Keratinocyte (primary cell): ENCODE results near the gene MRPL53.

Experiments used
- EZH2 ChIP-seq: IDR thresholded peaks from one replicate; pipeline ENCODE4 v1.6.1; 2012; ENCODE audit warnings: inconsistent platforms, mild to moderate bottlenecking, low read length, moderate library complexity
- TF ChIP-seq, protein P1 (sequence below), 3 experiments: IDR thresholded peaks in 1 of 3; conservative IDR thresholded peaks in 1 of 3; optimal IDR thresholded peaks in 1 of 3; 2 replicates in 2 of 3; 3 replicates in 1 of 3; pipeline versions ENCODE3 to v1.5.1; 2011; ENCODE audit warnings: low read length in 3 of 3, mild to moderate bottlenecking in 3 of 3, moderate library complexity in 2 of 3, control low read depth in 1 of 3, inconsistent platforms in 1 of 3; ENCODE audit not compliant: insufficient read depth in 2 of 3; ENCODE audit errors: extremely low read depth in 1 of 3

GRCh38 chr2:74439803-74440377, 32.6 kb downstream of the MRPL53 start:
- TF ChIP-seq, protein P1, sequence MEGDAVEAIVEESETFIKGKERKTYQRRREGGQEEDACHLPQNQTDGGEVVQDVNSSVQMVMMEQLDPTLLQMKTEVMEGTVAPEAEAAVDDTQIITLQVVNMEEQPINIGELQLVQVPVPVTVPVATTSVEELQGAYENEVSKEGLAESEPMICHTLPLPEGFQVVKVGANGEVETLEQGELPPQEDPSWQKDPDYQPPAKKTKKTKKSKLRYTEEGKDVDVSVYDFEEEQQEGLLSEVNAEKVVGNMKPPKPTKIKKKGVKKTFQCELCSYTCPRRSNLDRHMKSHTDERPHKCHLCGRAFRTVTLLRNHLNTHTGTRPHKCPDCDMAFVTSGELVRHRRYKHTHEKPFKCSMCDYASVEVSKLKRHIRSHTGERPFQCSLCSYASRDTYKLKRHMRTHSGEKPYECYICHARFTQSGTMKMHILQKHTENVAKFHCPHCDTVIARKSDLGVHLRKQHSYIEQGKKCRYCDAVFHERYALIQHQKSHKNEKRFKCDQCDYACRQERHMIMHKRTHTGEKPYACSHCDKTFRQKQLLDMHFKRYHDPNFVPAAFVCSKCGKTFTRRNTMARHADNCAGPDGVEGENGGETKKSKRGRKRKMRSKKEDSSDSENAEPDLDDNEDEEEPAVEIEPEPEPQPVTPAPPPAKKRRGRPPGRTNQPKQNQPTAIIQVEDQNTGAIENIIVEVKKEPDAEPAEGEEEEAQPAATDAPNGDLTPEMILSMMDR (optimal IDR thresholded peaks at IDR 0.05 in 1 of 3, IDR thresholded peaks at IDR 0.05 in 1 of 3, conservative IDR thresholded peaks at IDR 0.05 in 1 of 3; ENCODE audit: extremely low read depth in 1 of 3, insufficient read depth in 2 of 3, low read length in 3 of 3) = no peak
- no peak for TF ChIP-seq EZH2
